Immature natural killer cell (primary cell): Measurements from ENCODE around the gene TMEM115. TPM values are rescaled to one million over a fixed set of nuclear protein-coding genes. Genes with fewer than 3 reads are reported as not detected.
A peak's percentile ranks its signal among the peaks of the same experiment; 100 is the strongest.

Experiments used
- DNase-seq, 3 donors: peaks; one replicate each; pipeline ENCODE4 v3.0.0; 2022; ENCODE audit warnings: mixed read lengths in 1 of 3
- H3K27ac Mint-ChIP-seq, 6 donors: one replicate each; pipeline ENCODE4 v1.8.0; 2020; ENCODE audit warnings: mixed read lengths in 6 of 6, mild to moderate bottlenecking in 5 of 6, inconsistent platforms in 4 of 6, moderate library complexity in 3 of 6
- H3K27me3 Mint-ChIP-seq, 3 donors: one replicate each; pipeline ENCODE4 v1.8.0; 2020 to 2021; ENCODE audit warnings: low read depth in 3 of 3, mild to moderate bottlenecking in 3 of 3, mixed read lengths in 3 of 3, moderate library complexity in 3 of 3, inconsistent platforms in 1 of 3
- H3K36me3 Mint-ChIP-seq, 3 donors: one replicate each; pipeline ENCODE4 v1.8.0; 2020; ENCODE audit warnings: mixed read lengths in 3 of 3, inconsistent platforms in 2 of 3, mild to moderate bottlenecking in 2 of 3
- H3K4me1 Mint-ChIP-seq, 2 donors: one replicate each; pipeline ENCODE4 v1.8.0; 2020; ENCODE audit warnings: inconsistent platforms in 2 of 2, mild to moderate bottlenecking in 2 of 2, mixed read lengths in 2 of 2, moderate library complexity in 1 of 2
- H3K4me3 Mint-ChIP-seq, 5 donors: one replicate each; pipeline ENCODE4 v1.8.0; 2020; ENCODE audit warnings: mild to moderate bottlenecking in 5 of 5, mixed read lengths in 5 of 5, inconsistent platforms in 3 of 5, moderate library complexity in 3 of 5
- H3K9me3 Mint-ChIP-seq, 6 donors: one replicate each; pipeline ENCODE4 v1.8.0; 2020; ENCODE audit warnings: mild to moderate bottlenecking in 6 of 6, mixed read lengths in 6 of 6, inconsistent platforms in 4 of 6, moderate library complexity in 3 of 6
- polyA plus RNA-seq, 3 donors: library from polyadenylated mRNA; unstranded; fragments of 300-500 nt; fragmentation: Illumina TruSeq; gene quantifications; one replicate each; pipeline ENCODE4 v1.2.3, GENCODE V29; 2021

The TMEM115 gene
- polyA plus RNA-seq, 3 donors from 2014 or later = 27.9 to 48.6 (median 36.6) TPM

GRCh38 chr3:50371133-50371685 lies 11.9 kb upstream of the TMEM115 start:
- Mint-ChIP-seq H3K4me1 (peaks cover 0 to under 1% of the 10 kb centered on the region in 2 donors), H3K4me3 (peak overlapping the region in 1 of 5 donors; percentile 8), H3K9me3 (no peaks in the 10 kb centered on the region), H3K27me3 (peaks cover 0 to 7% (median 0%) of the 10 kb centered on the region in 3 donors), H3K36me3 (no peaks in the 10 kb centered on the region), H3K27ac (peak overlapping the region in 2 of 6 donors; percentile 45 to 58)
- no peak for DNase-seq

- H3K9me3 Mint-ChIP-seq = no peaks in the 10 kb centered on the region
- no peaks in the 10 kb centered on the region for H3K36me3 Mint-ChIP-seq
- DNase-seq = no peak
- peak overlapping the region in 1 of 6 donors; percentile 35 for H3K27ac Mint-ChIP-seq
- H3K4me1 Mint-ChIP-seq = peaks cover 4 to 6% of the 10 kb centered on the region in 2 donors
- no peak overlapping the region for H3K4me3 Mint-ChIP-seq
- H3K27me3 Mint-ChIP-seq = peaks cover 0 to 10% (median 2%) of the 10 kb centered on the region in 3 donors
These were observed 11.3 kb upstream of the TMEM115 start for GRCh38 chr3:50370594-50370993.

GRCh38 chr3:50369012-50369670 lies 9.8 kb upstream of the TMEM115 start:
- H3K4me1 Mint-ChIP-seq = peaks cover 11 to 12% of the 10 kb centered on the region in 2 donors
- no peak overlapping the region for H3K4me3 Mint-ChIP-seq
- H3K27me3 Mint-ChIP-seq = peaks cover 0 to 12% (median 6%) of the 10 kb centered on the region in 3 donors
- no peaks in the 10 kb centered on the region for H3K36me3 Mint-ChIP-seq
- DNase-seq = no peak
- peak overlapping the region in 1 of 6 donors; percentile 8 for H3K27ac Mint-ChIP-seq
- no peaks in the 10 kb centered on the region for H3K9me3 Mint-ChIP-seq

GRCh38 chr3:50365842-50366220 lies 6.5 kb upstream of the TMEM115 start:
- no peaks in the 10 kb centered on the region for H3K9me3 Mint-ChIP-seq
- DNase-seq = no peak
- H3K27ac Mint-ChIP-seq = peak overlapping the region; percentile 73 to 88 (median 84)
- peaks cover 12 to 18% of the 10 kb centered on the region in 2 donors for H3K4me1 Mint-ChIP-seq
- H3K4me3 Mint-ChIP-seq = peak overlapping the region; percentile 82 to 84 (median 84)
- peaks cover 4 to 16% (median 6%) of the 10 kb centered on the region in 3 donors for H3K27me3 Mint-ChIP-seq
- no peaks in the 10 kb centered on the region for H3K36me3 Mint-ChIP-seq

GRCh38 chr3:50365080-50365841 lies 5.9 kb upstream of the TMEM115 start:
- Mint-ChIP-seq H3K4me1 (peaks cover 12 to 18% of the 10 kb centered on the region in 2 donors), H3K36me3 (no peaks in the 10 kb centered on the region), H3K9me3 (no peaks in the 10 kb centered on the region), H3K27ac (peak overlapping the region; percentile 73 to 88 (median 84)), H3K4me3 (peak overlapping the region; percentile 82 to 84 (median 84)), H3K27me3 (peaks cover 4 to 16% (median 6%) of the 10 kb centered on the region in 3 donors)
- DNase-seq = peak; percentile 86 to 92 (median 91)

GRCh38 chr3:50364573-50365079 lies 5.3 kb upstream of the TMEM115 start:
- Mint-ChIP-seq H3K4me3 (peak overlapping the region; percentile 82 to 84 (median 84)), H3K9me3 (no peaks in the 10 kb centered on the region), H3K27me3 (peaks cover 4 to 16% (median 8%) of the 10 kb centered on the region in 3 donors), H3K27ac (peak overlapping the region in 1 of 6 donors; percentile 45), H3K4me1 (peaks cover 18 to 23% of the 10 kb centered on the region in 2 donors), H3K36me3 (no peaks in the 10 kb centered on the region)
- no peak for DNase-seq

- no peak for DNase-seq
- Mint-ChIP-seq H3K36me3 (no peaks in the 10 kb centered on the region), H3K4me1 (peaks cover 46 to 52% of the 10 kb centered on the region in 2 donors), H3K27ac (peak overlapping the region; percentile 86 to 96 (median 94)), H3K27me3 (peaks cover 2 to 10% (median 5%) of the 10 kb centered on the region in 3 donors), H3K4me3 (peak overlapping the region; percentile 93 to 97 (median 96)), H3K9me3 (no peaks in the 10 kb centered on the region)
These were observed 414 bp upstream of the TMEM115 start for GRCh38 chr3:50359760-50360110.

GRCh38 chr3:50358355-50358910 lies 888 bp downstream of the TMEM115 start:
- Mint-ChIP-seq H3K27me3 (peaks cover 2 to 11% (median 4%) of the 10 kb centered on the region in 3 donors), H3K4me1 (peaks cover 46 to 51% of the 10 kb centered on the region in 2 donors), H3K27ac (peak overlapping the region; percentile 62 to 85 (median 83)), H3K36me3 (peaks cover 0 to 5% (median 0%) of the 10 kb centered on the region in 3 donors), H3K4me3 (peak overlapping the region; percentile 83 to 96 (median 96)), H3K9me3 (no peaks in the 10 kb centered on the region)
- DNase-seq = no peak

GRCh38 chr3:50357481-50357880 lies 1.8 kb downstream of the TMEM115 start:
- no peaks in the 10 kb centered on the region for H3K9me3 Mint-ChIP-seq
- H3K4me3 Mint-ChIP-seq = peak overlapping the region; percentile 83 to 96 (median 96)
- H3K36me3 Mint-ChIP-seq = peaks cover 0 to 5% (median 0%) of the 10 kb centered on the region in 3 donors
- H3K4me1 Mint-ChIP-seq = peaks cover 46 to 51% of the 10 kb centered on the region in 2 donors
- H3K27me3 Mint-ChIP-seq = peaks cover 2 to 8% (median 2%) of the 10 kb centered on the region in 3 donors
- H3K27ac Mint-ChIP-seq = peak overlapping the region; percentile 38 to 85 (median 74)
- no peak for DNase-seq

- H3K36me3 Mint-ChIP-seq = peaks cover 0 to 5% (median 0%) of the 10 kb centered on the region in 3 donors
- H3K27me3 Mint-ChIP-seq = peaks cover 2 to 7% (median 2%) of the 10 kb centered on the region in 3 donors
- peak overlapping the region; percentile 46 to 96 (median 93) for H3K4me3 Mint-ChIP-seq
- peaks cover 52 to 56% of the 10 kb centered on the region in 2 donors for H3K4me1 Mint-ChIP-seq
- DNase-seq = no peak
- H3K9me3 Mint-ChIP-seq = no peaks in the 10 kb centered on the region
- peak overlapping the region; percentile 11 to 84 (median 42) for H3K27ac Mint-ChIP-seq
These were observed 2.8 kb downstream of the TMEM115 start for GRCh38 chr3:50356553-50356952.

GRCh38 chr3:50355829-50356552 lies 3.3 kb downstream of the TMEM115 start:
- Mint-ChIP-seq H3K36me3 (peaks cover 0 to 5% (median 0%) of the 10 kb centered on the region in 3 donors), H3K27ac (peak overlapping the region in 4 of 6 donors; percentile 28 to 83 (median 36)), H3K4me3 (peak overlapping the region in 3 of 5 donors; percentile 14 to 96 (median 93)), H3K4me1 (peaks cover 57 to 62% of the 10 kb centered on the region in 2 donors), H3K9me3 (no peaks in the 10 kb centered on the region), H3K27me3 (peaks cover 2 to 7% (median 2%) of the 10 kb centered on the region in 3 donors)
- no peak for DNase-seq

- Mint-ChIP-seq H3K27me3 (peaks cover 5 to 15% (median 6%) of the 10 kb centered on the region in 3 donors), H3K36me3 (peaks cover 0 to 11% (median 4%) of the 10 kb centered on the region in 3 donors), H3K4me3 (no peak overlapping the region), H3K9me3 (no peaks in the 10 kb centered on the region), H3K4me1 (peaks cover 65 to 71% of the 10 kb centered on the region in 2 donors), H3K27ac (no peak overlapping the region)
- no peak for DNase-seq
These were observed 4.5 kb downstream of the TMEM115 start for GRCh38 chr3:50354850-50355249.
